ENCODE results near the gene ZC3H10.

- TF ChIP-seq, protein P1, sequence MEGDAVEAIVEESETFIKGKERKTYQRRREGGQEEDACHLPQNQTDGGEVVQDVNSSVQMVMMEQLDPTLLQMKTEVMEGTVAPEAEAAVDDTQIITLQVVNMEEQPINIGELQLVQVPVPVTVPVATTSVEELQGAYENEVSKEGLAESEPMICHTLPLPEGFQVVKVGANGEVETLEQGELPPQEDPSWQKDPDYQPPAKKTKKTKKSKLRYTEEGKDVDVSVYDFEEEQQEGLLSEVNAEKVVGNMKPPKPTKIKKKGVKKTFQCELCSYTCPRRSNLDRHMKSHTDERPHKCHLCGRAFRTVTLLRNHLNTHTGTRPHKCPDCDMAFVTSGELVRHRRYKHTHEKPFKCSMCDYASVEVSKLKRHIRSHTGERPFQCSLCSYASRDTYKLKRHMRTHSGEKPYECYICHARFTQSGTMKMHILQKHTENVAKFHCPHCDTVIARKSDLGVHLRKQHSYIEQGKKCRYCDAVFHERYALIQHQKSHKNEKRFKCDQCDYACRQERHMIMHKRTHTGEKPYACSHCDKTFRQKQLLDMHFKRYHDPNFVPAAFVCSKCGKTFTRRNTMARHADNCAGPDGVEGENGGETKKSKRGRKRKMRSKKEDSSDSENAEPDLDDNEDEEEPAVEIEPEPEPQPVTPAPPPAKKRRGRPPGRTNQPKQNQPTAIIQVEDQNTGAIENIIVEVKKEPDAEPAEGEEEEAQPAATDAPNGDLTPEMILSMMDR (IDR thresholded peaks at IDR 0.05; ENCODE audit: low read depth, low read length): no peak
- TF ChIP-seq MAX (IDR thresholded peaks at IDR 0.05; ENCODE audit: low read depth, low read length): no peak
- no peak for TF ChIP-seq POLR2A (IDR thresholded peaks at IDR 0.05; ENCODE audit: extremely low read depth, insufficient read length)
- TF ChIP-seq MYC (IDR thresholded peaks at IDR 0.05; ENCODE audit: low read depth, low read length): no peak
Observed at GRCh38 chr12:56146492-56147460, 28.7 kb downstream of the ZC3H10 start.

Measured in NB4 (cell line).